K562 (cell line): ENCODE results near the gene HPSE2. TPM values are rescaled to one million over a fixed set of nuclear protein-coding genes. Genes with fewer than 3 reads are reported as not detected.

Experiments used
- ATAC-seq: fragments of 200-7000 bp; cut with Tn5 transposase; 3 replicates; pipeline ENCODE4 v1.9.1; 2020; ENCODE audit warnings: moderate library complexity
- BruUV-seq: library from RNA; stranded (reverse); fragments of 400-500 nt; replicated peaks from 2 replicates; lab custom pipeline; 2021; lab: Mats Ljungman, UMichigan
- CTCF ChIA-PET: fragments of 300-600 bp; formaldehyde crosslinking; extraction: SDS; loops from one replicate; lab custom pipeline; 2021; ENCODE audit warnings: low intra/inter-chr PET ratio; lab: Yijun Ruan, JAX
- POLR2A ChIA-PET: fragments of 300-600, 350-650 bp; sonication (Branson Sonifier 250); formaldehyde crosslinking; extraction: SDS; loops from one replicate; lab custom pipeline; 2021; ENCODE audit warnings: antibody characterized with exemption, inconsistent platforms; lab: Yijun Ruan, JAX
- DNase-seq, 4 experiments: peaks; one replicate each; pipeline versions ENCODE4 v3.0.0 to v3.0.0-alpha.2; 2011 to 2018; ENCODE audit warnings: low spot score in 3 of 4, mixed read lengths in 3 of 4; ENCODE audit errors: extremely low read depth in 1 of 4
- FAIRE-seq: peaks from 2 replicates; lab custom pipeline; 2011; peaks lifted over from hg19 to GRCh38; lab: Jason Lieb, UNC
- H2AFZ ChIP-seq: 2 replicates; pipeline ENCODE4 v1.6.0; 2011; ENCODE audit warnings: low read depth, low read length, control low read depth, inconsistent platforms
- H3K27ac ChIP-seq: fragments of 200-600 bp; 3 replicates; pipeline ENCODE4 v1.8.0; 2011; ENCODE audit warnings: low read depth, mild to moderate bottlenecking, control low read depth, inconsistent platforms, low read length, moderate library complexity, mixed read lengths; ENCODE audit errors: extremely low read depth
- H3K27me3 ChIP-seq, 2 experiments: fragments of 300-600 bp in 1 of 2; 2 replicates in 1 of 2; 3 replicates in 1 of 2; pipeline versions ENCODE4 v1.6.0 to v1.8.0; 2011; ENCODE audit warnings: inconsistent platforms in 2 of 2, low read length in 2 of 2, mild to moderate bottlenecking in 1 of 2, mixed read lengths in 1 of 2, moderate library complexity in 1 of 2; ENCODE audit not compliant: control insufficient read depth in 2 of 2, insufficient read depth in 2 of 2
- H3K36me3 ChIP-seq: fragments of 300-600 bp; 3 replicates; pipeline ENCODE4 v1.8.0; 2011; ENCODE audit warnings: mild to moderate bottlenecking, low read length, inconsistent platforms; ENCODE audit not compliant: control insufficient read depth, insufficient read depth
- H3K4me1 ChIP-seq, 2 experiments: fragments of 200-600 bp in 1 of 2; replicated peaks in 1 of 2; 2 replicates in 1 of 2; 3 replicates in 1 of 2; pipeline versions ENCODE4 v1.5.1 to v1.8.0; 2011; ENCODE audit warnings: inconsistent platforms in 2 of 2, low read length in 2 of 2, mild to moderate bottlenecking in 1 of 2, mixed read lengths in 1 of 2, moderate library complexity in 1 of 2; ENCODE audit not compliant: control insufficient read depth in 2 of 2, insufficient read depth in 2 of 2
- H3K4me2 ChIP-seq: 2 replicates; pipeline ENCODE4 v1.6.1; 2011; ENCODE audit warnings: low read length, control low read depth, inconsistent platforms, mixed read lengths; ENCODE audit not compliant: insufficient read depth
- H3K4me3 ChIP-seq: fragments of 200-600 bp; sonication (generic), shearing (Covaris generic); 2 replicates; pipeline ENCODE4 v1.5.1; 2016; ENCODE audit warnings: control low read depth, inconsistent platforms
- H3K79me2 ChIP-seq: fragments of 200-600 bp; 3 replicates; pipeline ENCODE4 v1.8.0; 2011; ENCODE audit warnings: low read length, inconsistent platforms; ENCODE audit not compliant: control insufficient read depth, insufficient read depth
- H3K9ac ChIP-seq, 2 experiments: 2 replicates each; pipeline versions ENCODE4 v1.6.0 to v1.6.1; 2011; ENCODE audit warnings: low read depth in 2 of 2, low read length in 2 of 2, control low read depth in 1 of 2, inconsistent platforms in 1 of 2, mild to moderate bottlenecking in 1 of 2, mixed read lengths in 1 of 2; ENCODE audit not compliant: insufficient read depth in 1 of 2
- H3K9me1 ChIP-seq: one replicate; pipeline ENCODE4 v1.6.0; 2011; ENCODE audit warnings: inconsistent platforms, mild to moderate bottlenecking, low read length, moderate library complexity; ENCODE audit not compliant: control insufficient read depth, insufficient read depth
- H3K9me3 ChIP-seq: replicated peaks from 2 replicates; pipeline ENCODE4 v1.5.1; 2011; ENCODE audit warnings: low read depth, low read length, inconsistent platforms; ENCODE audit not compliant: control insufficient read depth, insufficient read depth
- H4K20me1 ChIP-seq: replicated peaks from 2 replicates; pipeline ENCODE4 v1.6.1; 2011; ENCODE audit warnings: low read length, inconsistent platforms, mixed read lengths; ENCODE audit not compliant: control insufficient read depth, insufficient read depth
- ARID1B ChIP-seq: fragments of 450-650 bp; IDR thresholded peaks from 2 replicates; pipeline ENCODE4 v1.6.1; 2016; ENCODE audit warnings: antibody characterized with exemption, mild to moderate bottlenecking, inconsistent platforms
- CEBPB ChIP-seq: fragments of 450-650 bp; IDR thresholded peaks from 2 replicates; pipeline ENCODE4 v1.6.1; 2016; ENCODE audit warnings: missing genetic modification characterization, missing compliant biosample characterization
- FOS ChIP-seq: IDR thresholded peaks from 3 replicates; pipeline ENCODE4 v1.6.1; 2011; ENCODE audit not compliant: insufficient read length; ENCODE audit errors: extremely low read depth
- FOXP1 ChIP-seq: sonication (generic); formaldehyde crosslinking; IDR thresholded peaks from 2 replicates; pipeline ENCODE4 v1.8.0; 2022; ENCODE audit warnings: mild to moderate bottlenecking, missing genetic modification reagents
- NELFE ChIP-seq: IDR thresholded peaks from 2 replicates; pipeline ENCODE4 v1.6.1; 2011; ENCODE audit warnings: mild to moderate bottlenecking; ENCODE audit not compliant: insufficient read depth, insufficient read length
- NONO ChIP-seq, 2 experiments: fragments of 200-400 bp in 1 of 2; fragments of 450-650 bp in 1 of 2; formaldehyde crosslinking in 1 of 2; IDR thresholded peaks; 2 replicates each; pipeline ENCODE4 v1.6.1; 2017; ENCODE audit warnings: low read depth in 2 of 2, mild to moderate bottlenecking in 2 of 2, moderate library complexity in 2 of 2, low read length in 1 of 2
- TCF7L2 ChIP-seq: fragments of 150-350 bp; IDR thresholded peaks from 2 replicates; pipeline ENCODE4 v1.6.1; 2016; ENCODE audit warnings: low read depth, mild to moderate bottlenecking, low read length, moderate library complexity
- ZFP1 ChIP-seq: fragments of 450-650 bp; formaldehyde crosslinking; IDR thresholded peaks from 2 replicates; pipeline ENCODE4 v1.4.0; 2020; ENCODE audit warnings: mild to moderate bottlenecking, mixed read lengths
- ZNF184 ChIP-seq: sonication (generic); formaldehyde crosslinking; IDR thresholded peaks from 2 replicates; pipeline ENCODE4 v1.5.0; 2020; ENCODE audit warnings: missing genetic modification reagents
- ZNF583 ChIP-seq: fragments of 250-450 bp; sonication (Bioruptor Pico); IDR thresholded peaks from 2 replicates; pipeline ENCODE4 v1.4.0; 2020
- ZNF584 ChIP-seq: fragments of 200-800 bp; sonication (Bioruptor generic); IDR thresholded peaks from 2 replicates; pipeline ENCODE4 v1.6.1; 2016; ENCODE audit warnings: low read depth, mild to moderate bottlenecking, missing genetic modification characterization, missing compliant biosample characterization
- WGBS: fragments of 100-300 bp; shearing (Covaris generic); methylation state at CpG from one replicate; pipeline ENCODE4 v1.1.6; 2016; ENCODE audit warnings: low coverage, mixed read lengths; ENCODE audit not compliant: insufficient coverage; ENCODE audit errors: missing lambda C conversion rate; 5-methylcytosine and 5-hydroxymethylcytosine counted together
- in situ Hi-C: fragments of 300-500 bp; cut with MboI; formaldehyde crosslinking; loops from 4 replicates; pipeline ENCODE4 v1.15.0; 2018; ENCODE audit warnings: inconsistent platforms, mixed read lengths
- intact Hi-C: fragments of 100-400 bp; cut with micrococcal nuclease; formaldehyde crosslinking; loops from 2 replicates; pipeline ENCODE4 v1.14.2; 2022
- polyA plus RNA-seq, 8 experiments: library from polyadenylated mRNA; depleted of rRNA in 4 of 8; stranded (reverse) in 5 of 8; unstranded in 3 of 8; fragments of >200 nt; fragmentation: Nextera tagmentation in 2 of 8; fragmentation: Illumina TruSeq in 1 of 8; extraction: Ambion mirVana in 2 of 8; extraction: Trizol in 1 of 8; gene quantifications; 2 replicates each; pipeline versions ENCODE4 v1.2.1 to v1.2.3, GENCODE V29; 2011 to 2014; ENCODE audit warnings: inconsistent platforms in 1 of 8, missing spikeins in 1 of 8
- total RNA-seq, 7 experiments: library from RNA; depleted of rRNA in 6 of 7; stranded (reverse); fragments of >200 nt in 6 of 7; fragmentation: Illumina TruSeq in 2 of 7; extraction: Trizol in 2 of 7; gene quantifications; 2 replicates each; pipeline versions ENCODE4 v1.2.1 to v1.2.3, GENCODE V29; 2011 to 2021; ENCODE audit warnings: low replicate concordance in 1 of 7
- TF ChIP-seq, protein P1 (sequence below): fragments of 250-450 bp; sonication (Bioruptor Pico); IDR thresholded peaks from 2 replicates; pipeline ENCODE4 v1.8.0; 2022; ENCODE audit warnings: inconsistent platforms, mild to moderate bottlenecking, moderate library complexity, borderline replicate concordance
- TF ChIP-seq, protein P2 (sequence below): fragments of 450-650 bp; IDR thresholded peaks from 2 replicates; pipeline ENCODE4 v1.6.1; 2016; ENCODE audit warnings: mild to moderate bottlenecking
- TF ChIP-seq, protein P3 (sequence below): sonication (generic); formaldehyde crosslinking; IDR thresholded peaks from 2 replicates; pipeline ENCODE4 v1.8.0; 2022; ENCODE audit warnings: missing genetic modification reagents, mild to moderate bottlenecking, moderate library complexity, borderline replicate concordance

Gene HPSE2
- total and polyA plus RNA-seq, 9 of the 15 experiments (the other 6 are each of a cell fraction or from before 2014, with no cell fraction given), result 0.03 to 0.10 (median 0.04) TPM; not detected in 2

DNA sequence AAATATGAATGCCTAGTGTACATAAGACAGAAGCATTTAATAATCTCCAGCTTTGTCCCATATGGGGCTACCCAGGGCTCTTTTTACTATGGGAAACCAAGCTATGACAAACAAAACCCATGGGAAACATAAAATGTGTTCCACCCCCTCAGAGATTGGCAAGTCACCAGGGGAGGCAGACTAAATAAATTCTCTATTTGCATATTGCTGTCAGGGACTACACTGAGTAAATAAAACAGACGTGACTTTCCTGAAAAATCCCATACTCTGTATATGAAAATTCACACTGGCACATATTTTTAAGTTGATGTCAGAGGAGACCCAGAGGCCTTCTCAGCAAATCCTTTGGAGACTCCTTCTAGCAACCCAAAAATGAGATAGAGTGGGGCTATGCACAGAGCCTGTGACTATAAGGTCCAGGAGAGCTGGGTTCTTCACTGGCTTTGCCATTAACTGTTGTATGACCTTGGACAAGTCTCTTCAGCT, 44.0 kb upstream of the HPSE2 start:
- ChIA-PET POLR2A (no interaction called here), CTCF (no interaction called here)
- FAIRE-seq (no peak), DNase-seq (no peak), ATAC-seq (no peak)
- Histone ChIP-seq H4K20me1 (no peaks in the 10 kb centered on the region), H3K4me1 (no peaks in the 10 kb centered on the region), H3K9me3 (peaks cover 2% of the 10 kb centered on the region; the same call in 1 of the 2 replicates), H3K27me3 (no peaks in the 10 kb centered on the region), H3K79me2 (no peaks in the 10 kb centered on the region), H3K4me3 (no peak overlapping the region), H3K4me2 (no peak overlapping the region), H3K27ac (no peak overlapping the region), H3K36me3 (no peaks in the 10 kb centered on the region), H3K9ac (no peak overlapping the region), H2AFZ (no peak overlapping the region), H3K9me1 (no peaks in the 10 kb centered on the region)
- WGBS, result 0% methylated on average over 1 of the region's 1 CpG
- no peak for TF ChIP-seq CEBPB (tag)
- no peak for TF ChIP-seq ZNF584 (CRISPR knock-in tag)
- TF ChIP-seq ZFP1 (CRISPR knock-in tag), result no peak
- TF ChIP-seq, protein P1, sequence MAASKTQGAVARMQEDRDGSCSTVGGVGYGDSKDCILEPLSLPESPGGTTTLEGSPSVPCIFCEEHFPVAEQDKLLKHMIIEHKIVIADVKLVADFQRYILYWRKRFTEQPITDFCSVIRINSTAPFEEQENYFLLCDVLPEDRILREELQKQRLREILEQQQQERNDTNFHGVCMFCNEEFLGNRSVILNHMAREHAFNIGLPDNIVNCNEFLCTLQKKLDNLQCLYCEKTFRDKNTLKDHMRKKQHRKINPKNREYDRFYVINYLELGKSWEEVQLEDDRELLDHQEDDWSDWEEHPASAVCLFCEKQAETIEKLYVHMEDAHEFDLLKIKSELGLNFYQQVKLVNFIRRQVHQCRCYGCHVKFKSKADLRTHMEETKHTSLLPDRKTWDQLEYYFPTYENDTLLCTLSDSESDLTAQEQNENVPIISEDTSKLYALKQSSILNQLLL (CRISPR knock-in tag), result no peak
- TF ChIP-seq TCF7L2, result no peak
- TF ChIP-seq, protein P2, sequence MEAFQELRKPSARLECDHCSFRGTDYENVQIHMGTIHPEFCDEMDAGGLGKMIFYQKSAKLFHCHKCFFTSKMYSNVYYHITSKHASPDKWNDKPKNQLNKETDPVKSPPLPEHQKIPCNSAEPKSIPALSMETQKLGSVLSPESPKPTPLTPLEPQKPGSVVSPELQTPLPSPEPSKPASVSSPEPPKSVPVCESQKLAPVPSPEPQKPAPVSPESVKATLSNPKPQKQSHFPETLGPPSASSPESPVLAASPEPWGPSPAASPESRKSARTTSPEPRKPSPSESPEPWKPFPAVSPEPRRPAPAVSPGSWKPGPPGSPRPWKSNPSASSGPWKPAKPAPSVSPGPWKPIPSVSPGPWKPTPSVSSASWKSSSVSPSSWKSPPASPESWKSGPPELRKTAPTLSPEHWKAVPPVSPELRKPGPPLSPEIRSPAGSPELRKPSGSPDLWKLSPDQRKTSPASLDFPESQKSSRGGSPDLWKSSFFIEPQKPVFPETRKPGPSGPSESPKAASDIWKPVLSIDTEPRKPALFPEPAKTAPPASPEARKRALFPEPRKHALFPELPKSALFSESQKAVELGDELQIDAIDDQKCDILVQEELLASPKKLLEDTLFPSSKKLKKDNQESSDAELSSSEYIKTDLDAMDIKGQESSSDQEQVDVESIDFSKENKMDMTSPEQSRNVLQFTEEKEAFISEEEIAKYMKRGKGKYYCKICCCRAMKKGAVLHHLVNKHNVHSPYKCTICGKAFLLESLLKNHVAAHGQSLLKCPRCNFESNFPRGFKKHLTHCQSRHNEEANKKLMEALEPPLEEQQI, result no peak
- no peak for TF ChIP-seq NONO (IDR thresholded peaks at IDR 0.05; ENCODE audit: low read depth in 2 of 2, low read length in 1 of 2)
- no peak for TF ChIP-seq ZNF184
- TF ChIP-seq ZNF583 (CRISPR knock-in tag), result no peak
- no peak for TF ChIP-seq ARID1B
- TF ChIP-seq, protein P3, sequence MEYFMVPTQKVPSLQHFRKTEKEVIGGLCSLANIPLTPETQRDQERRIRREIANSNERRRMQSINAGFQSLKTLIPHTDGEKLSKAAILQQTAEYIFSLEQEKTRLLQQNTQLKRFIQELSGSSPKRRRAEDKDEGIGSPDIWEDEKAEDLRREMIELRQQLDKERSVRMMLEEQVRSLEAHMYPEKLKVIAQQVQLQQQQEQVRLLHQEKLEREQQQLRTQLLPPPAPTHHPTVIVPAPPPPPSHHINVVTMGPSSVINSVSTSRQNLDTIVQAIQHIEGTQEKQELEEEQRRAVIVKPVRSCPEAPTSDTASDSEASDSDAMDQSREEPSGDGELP (CRISPR knock-in tag), result no peak
- TF ChIP-seq FOXP1 (CRISPR knock-in tag), result no peak
- no peak for TF ChIP-seq NELFE
- no peak for TF ChIP-seq FOS
- intact Hi-C loops, result no loop called here
- in situ Hi-C loops, result no loop called here
- no TSS peak for BruUV-seq
